Astrocyte (in vitro differentiated cells and primary cell): ENCODE measurements around the gene CLEC2A. TPM values are rescaled to one million over a fixed set of nuclear protein-coding genes. Genes with fewer than 3 reads are reported as not detected.

ENCODE experiments used
- DNase-seq: peaks from one replicate; pipeline ENCODE4 v3.0.0-alpha.2; 2010; ENCODE audit warnings: low read depth
- FAIRE-seq: peaks from 2 replicates; lab custom pipeline; 2011; peaks lifted over from hg19 to GRCh38; lab: Jason Lieb, UNC
- H2AFZ ChIP-seq: 2 replicates; pipeline ENCODE4 v1.6.0; 2012; ENCODE audit warnings: low read depth, low read length, inconsistent platforms
- H3K27ac ChIP-seq: 2 replicates; pipeline ENCODE4 v1.5.1; 2011; ENCODE audit warnings: low read depth, low read length, inconsistent platforms
- H3K27me3 ChIP-seq: 2 replicates; pipeline ENCODE4 v1.6.0; 2011; ENCODE audit warnings: low read length, inconsistent platforms; ENCODE audit not compliant: insufficient read depth
- H3K36me3 ChIP-seq: 2 replicates; pipeline ENCODE4 v1.5.1; 2011; ENCODE audit warnings: low read length, inconsistent platforms; ENCODE audit not compliant: insufficient read depth
- H3K4me1 ChIP-seq: 2 replicates; pipeline ENCODE4 v1.5.1; 2011; ENCODE audit warnings: low read length, inconsistent platforms; ENCODE audit not compliant: insufficient read depth
- H3K4me2 ChIP-seq: 2 replicates; pipeline ENCODE4 v1.6.0; 2012; ENCODE audit warnings: low read length, inconsistent platforms
- H3K4me3 ChIP-seq: 2 replicates; pipeline ENCODE4 v1.5.1; 2011; ENCODE audit warnings: low read depth, mild to moderate bottlenecking, low read length, inconsistent platforms; ENCODE audit not compliant: insufficient read depth
- H3K79me2 ChIP-seq: 2 replicates; pipeline ENCODE4 v1.6.0; 2012; ENCODE audit warnings: mild to moderate bottlenecking, low read length, inconsistent platforms; ENCODE audit not compliant: insufficient read depth
- H3K9ac ChIP-seq: 2 replicates; pipeline ENCODE4 v1.6.0; 2012; ENCODE audit warnings: mild to moderate bottlenecking, low read length, inconsistent platforms
- H3K9me3 ChIP-seq: 2 replicates; pipeline ENCODE4 v1.5.1; 2012; ENCODE audit warnings: low read depth, mild to moderate bottlenecking, low read length, inconsistent platforms; ENCODE audit not compliant: insufficient read depth
- H4K20me1 ChIP-seq: 2 replicates; pipeline ENCODE4 v1.6.0; 2012; ENCODE audit warnings: low read length, inconsistent platforms; ENCODE audit not compliant: insufficient read depth
- H3K27ac Mint-ChIP-seq: one replicate; pipeline ENCODE4 v1.8.0; 2021; ENCODE audit warnings: mild to moderate bottlenecking, mixed read lengths; ENCODE audit not compliant: unreplicated experiment
- H3K27me3 Mint-ChIP-seq: one replicate; pipeline ENCODE4 v1.8.0; 2021; ENCODE audit warnings: low read depth, mixed read lengths; ENCODE audit not compliant: unreplicated experiment
- H3K36me3 Mint-ChIP-seq: one replicate; pipeline ENCODE4 v1.8.0; 2021; ENCODE audit warnings: low read depth, mixed read lengths; ENCODE audit not compliant: unreplicated experiment
- H3K4me1 Mint-ChIP-seq: one replicate; pipeline ENCODE4 v1.8.0; 2021; ENCODE audit warnings: low read depth, mixed read lengths; ENCODE audit not compliant: unreplicated experiment
- H3K4me3 Mint-ChIP-seq: one replicate; pipeline ENCODE4 v1.8.0; 2021; ENCODE audit warnings: mild to moderate bottlenecking, moderate library complexity, mixed read lengths; ENCODE audit not compliant: unreplicated experiment
- H3K9me3 Mint-ChIP-seq: one replicate; pipeline ENCODE4 v1.8.0; 2021; ENCODE audit warnings: mild to moderate bottlenecking, mixed read lengths; ENCODE audit not compliant: unreplicated experiment
- EZH2 ChIP-seq: IDR thresholded peaks from 2 replicates; pipeline ENCODE4 v1.6.1; 2012; ENCODE audit warnings: mild to moderate bottlenecking, low read length, inconsistent platforms; ENCODE audit not compliant: insufficient read depth
- total RNA-seq: library from RNA; stranded (reverse); gene quantifications from 2 replicates; pipeline ENCODE4 v1.2.1, GENCODE V29; 2021
- TF ChIP-seq, protein P1 (sequence below): IDR thresholded peaks from 2 replicates; pipeline ENCODE4 v1.5.1; 2011; ENCODE audit warnings: low read depth, mild to moderate bottlenecking, inconsistent platforms, low read length, moderate library complexity; ENCODE audit not compliant: insufficient read depth

Gene CLEC2A
- total RNA-seq, 1 donor from 2014 or later = 0.84 TPM

DNA sequence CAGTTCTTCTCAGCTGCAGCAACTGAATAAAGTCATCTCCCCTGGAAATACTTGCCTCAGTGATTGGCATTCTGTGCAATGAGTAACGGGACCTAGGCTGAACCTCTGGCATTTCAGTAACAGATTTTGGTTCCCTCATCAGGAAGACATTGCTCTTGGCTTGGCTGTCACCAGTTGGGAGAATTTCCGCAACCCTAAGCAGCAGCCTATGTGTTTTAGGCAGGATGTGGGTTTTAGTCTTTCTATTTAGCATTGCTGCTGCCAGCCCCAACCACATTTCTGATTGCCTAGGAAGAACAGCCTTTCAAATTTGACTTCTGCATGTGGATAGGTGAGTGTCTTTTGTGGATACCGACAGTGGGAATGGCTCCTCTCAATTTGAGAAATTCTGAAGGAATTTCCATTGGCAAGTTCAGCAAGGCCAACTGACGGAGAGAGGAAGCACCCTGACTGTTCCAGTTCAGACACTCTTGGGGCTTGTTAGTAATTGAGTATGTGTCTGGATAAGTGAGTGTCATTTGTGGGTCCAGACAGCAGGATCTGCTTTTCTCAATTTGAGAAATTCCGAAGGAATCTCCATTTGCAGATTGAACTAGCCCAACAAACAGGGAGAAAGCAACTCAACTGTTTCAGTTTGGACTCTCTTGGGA, 19.0 kb upstream of the CLEC2A start:
- no peak overlapping the region for H2AFZ ChIP-seq
- H3K4me3 ChIP-seq = no peak overlapping the region
- Mint-ChIP-seq H3K9me3 (peaks cover 3% of the 10 kb centered on the region), H3K27ac (no peak overlapping the region), H3K4me1 (no peaks in the 10 kb centered on the region), H3K4me3 (no peak overlapping the region), H3K36me3 (no peaks in the 10 kb centered on the region), H3K27me3 (no peaks in the 10 kb centered on the region)
- FAIRE-seq = no peak
- H3K4me2 ChIP-seq = no peak overlapping the region
- H3K27ac ChIP-seq = no peak overlapping the region
- no peaks in the 10 kb centered on the region for H3K9me3 ChIP-seq
- no peak overlapping the region for H3K9ac ChIP-seq
- no peaks in the 10 kb centered on the region for H3K4me1 ChIP-seq
- DNase-seq = no peak
- H3K79me2 ChIP-seq = no peaks in the 10 kb centered on the region
- H3K27me3 ChIP-seq = no peaks in the 10 kb centered on the region
- TF ChIP-seq, protein P1, sequence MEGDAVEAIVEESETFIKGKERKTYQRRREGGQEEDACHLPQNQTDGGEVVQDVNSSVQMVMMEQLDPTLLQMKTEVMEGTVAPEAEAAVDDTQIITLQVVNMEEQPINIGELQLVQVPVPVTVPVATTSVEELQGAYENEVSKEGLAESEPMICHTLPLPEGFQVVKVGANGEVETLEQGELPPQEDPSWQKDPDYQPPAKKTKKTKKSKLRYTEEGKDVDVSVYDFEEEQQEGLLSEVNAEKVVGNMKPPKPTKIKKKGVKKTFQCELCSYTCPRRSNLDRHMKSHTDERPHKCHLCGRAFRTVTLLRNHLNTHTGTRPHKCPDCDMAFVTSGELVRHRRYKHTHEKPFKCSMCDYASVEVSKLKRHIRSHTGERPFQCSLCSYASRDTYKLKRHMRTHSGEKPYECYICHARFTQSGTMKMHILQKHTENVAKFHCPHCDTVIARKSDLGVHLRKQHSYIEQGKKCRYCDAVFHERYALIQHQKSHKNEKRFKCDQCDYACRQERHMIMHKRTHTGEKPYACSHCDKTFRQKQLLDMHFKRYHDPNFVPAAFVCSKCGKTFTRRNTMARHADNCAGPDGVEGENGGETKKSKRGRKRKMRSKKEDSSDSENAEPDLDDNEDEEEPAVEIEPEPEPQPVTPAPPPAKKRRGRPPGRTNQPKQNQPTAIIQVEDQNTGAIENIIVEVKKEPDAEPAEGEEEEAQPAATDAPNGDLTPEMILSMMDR = no peak
- no peak for TF ChIP-seq EZH2
- no peaks in the 10 kb centered on the region for H4K20me1 ChIP-seq
- no peaks in the 10 kb centered on the region for H3K36me3 ChIP-seq

DNA sequence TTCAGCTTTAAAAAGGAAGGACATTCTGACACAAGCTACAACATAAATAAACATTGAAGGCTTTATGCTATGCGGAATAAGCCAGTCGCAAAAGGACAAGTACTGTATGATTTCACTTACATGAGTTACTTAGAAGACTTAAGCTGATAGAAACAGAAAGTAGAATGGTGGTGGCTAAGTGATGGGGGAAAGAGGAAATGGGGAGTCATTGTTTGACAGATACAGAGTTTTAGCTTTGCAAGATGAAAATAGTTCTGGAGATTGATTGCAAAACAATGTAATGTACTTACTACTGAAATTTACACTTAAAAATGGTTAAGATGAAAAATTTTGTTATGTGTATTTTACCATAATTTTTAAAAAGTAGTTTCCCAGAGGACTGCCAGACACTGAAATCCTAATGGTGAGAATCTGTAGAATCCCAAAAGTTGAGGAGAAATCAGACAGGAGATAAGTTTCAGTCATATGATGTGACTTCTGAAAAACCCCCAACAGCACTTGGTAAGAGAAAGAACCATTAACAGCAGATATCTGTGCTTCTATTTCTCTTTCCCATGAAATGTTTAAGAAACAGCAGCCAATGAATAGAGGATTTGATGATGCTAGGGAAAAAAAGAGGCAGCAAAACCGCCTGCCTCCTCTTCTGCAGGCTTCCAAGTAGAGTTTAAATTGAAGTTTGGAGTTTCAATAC, 16.6 kb upstream of the CLEC2A start:
- Histone ChIP-seq H3K36me3 (no peaks in the 10 kb centered on the region), H3K4me3 (no peak overlapping the region), H3K4me2 (no peak overlapping the region), H3K27ac (no peak overlapping the region), H2AFZ (no peak overlapping the region), H3K4me1 (no peaks in the 10 kb centered on the region), H4K20me1 (no peaks in the 10 kb centered on the region), H3K9me3 (no peaks in the 10 kb centered on the region), H3K79me2 (no peaks in the 10 kb centered on the region), H3K9ac (no peak overlapping the region), H3K27me3 (no peaks in the 10 kb centered on the region)
- H3K36me3 Mint-ChIP-seq = no peaks in the 10 kb centered on the region
- no peaks in the 10 kb centered on the region for H3K4me1 Mint-ChIP-seq
- H3K27ac Mint-ChIP-seq = no peak overlapping the region
- H3K27me3 Mint-ChIP-seq = no peaks in the 10 kb centered on the region
- no peak for FAIRE-seq
- H3K4me3 Mint-ChIP-seq = no peak overlapping the region
- TF ChIP-seq, protein P1 = no peak
- TF ChIP-seq EZH2 = no peak
- DNase-seq = no peak
- peaks cover 3% of the 10 kb centered on the region for H3K9me3 Mint-ChIP-seq

DNA sequence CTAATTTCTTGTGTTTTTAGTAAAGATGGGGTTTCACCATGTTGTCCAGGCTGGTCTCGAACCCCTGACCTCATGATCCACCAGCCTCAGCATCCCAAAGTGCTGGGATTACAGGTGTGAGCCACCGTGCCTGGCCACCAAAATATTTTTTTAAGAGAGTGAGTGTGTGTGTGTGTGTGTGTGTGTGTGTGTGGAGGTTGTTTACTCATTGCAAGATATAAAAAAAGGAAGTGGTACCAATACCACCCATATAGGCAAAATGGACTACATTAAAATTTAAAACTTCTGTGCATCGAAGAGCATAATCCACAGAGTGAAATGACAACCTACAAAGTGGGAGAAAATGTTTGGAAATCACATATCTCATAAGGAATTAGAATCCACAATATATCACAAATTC, 15.5 kb upstream of the CLEC2A start:
- no peak overlapping the region for H2AFZ ChIP-seq
- TF ChIP-seq, protein P1 = no peak
- no peak for TF ChIP-seq EZH2

More for the DNA sequence above, 15.5 kb upstream of the CLEC2A start:
- no peak overlapping the region for H3K27ac Mint-ChIP-seq
- FAIRE-seq = no peak
- H3K9me3 ChIP-seq = no peaks in the 10 kb centered on the region
- no peak overlapping the region for H3K4me3 Mint-ChIP-seq
- no peaks in the 10 kb centered on the region for H3K27me3 Mint-ChIP-seq
- no peaks in the 10 kb centered on the region for H3K27me3 ChIP-seq
- no peaks in the 10 kb centered on the region for H3K4me1 ChIP-seq
- no peaks in the 10 kb centered on the region for H3K79me2 ChIP-seq
- H3K36me3 ChIP-seq = no peaks in the 10 kb centered on the region
- no peak for DNase-seq
- no peak overlapping the region for H3K9ac ChIP-seq
- no peaks in the 10 kb centered on the region for H3K36me3 Mint-ChIP-seq
- no peak overlapping the region for H3K27ac ChIP-seq
- H4K20me1 ChIP-seq = no peaks in the 10 kb centered on the region
- peaks cover 3% of the 10 kb centered on the region for H3K9me3 Mint-ChIP-seq
- no peak overlapping the region for H3K4me2 ChIP-seq
- H3K4me3 ChIP-seq = no peak overlapping the region
- no peaks in the 10 kb centered on the region for H3K4me1 Mint-ChIP-seq
